GM23338 (cell line): ENCODE results near the gene MLPH.

Experiments
- CTCF ChIP-seq, 2 experiments: fragments of 200-600 bp in 1 of 2; sonication (generic) in 1 of 2; conservative IDR thresholded peaks; 2 replicates each; pipeline versions ENCODE4 v1.5.1 to v1.6.1; 2016 to 2017; ENCODE audit warnings: antibody characterized with exemption in 2 of 2, low read depth in 2 of 2, mild to moderate bottlenecking in 2 of 2, moderate library complexity in 1 of 2
- ETS1 ChIP-seq: IDR thresholded peaks from 2 replicates; pipeline ENCODE4 v1.6.1; 2016; ENCODE audit warnings: antibody characterized with exemption
- EZH2 ChIP-seq: fragments of 200-600 bp; sonication (generic); IDR thresholded peaks from one replicate; pipeline ENCODE4 v1.8.0; 2017; ENCODE audit warnings: antibody characterized with exemption, mild to moderate bottlenecking, low read depth; ENCODE audit not compliant: unreplicated experiment
- EZH2phosphoT487 ChIP-seq: fragments of 200-600 bp; sonication (generic); IDR thresholded peaks from one replicate; pipeline ENCODE4 v1.8.1; 2018; ENCODE audit warnings: antibody characterized with exemption; ENCODE audit not compliant: unreplicated experiment
- JUNB ChIP-seq: IDR thresholded peaks from one replicate; pipeline ENCODE4 v1.6.1; 2016; ENCODE audit warnings: antibody characterized with exemption; ENCODE audit not compliant: unreplicated experiment
- NANOG ChIP-seq: IDR thresholded peaks from 2 replicates; pipeline ENCODE4 v1.6.1; 2016; ENCODE audit warnings: antibody characterized with exemption, borderline replicate concordance
- POLR2AphosphoS5 ChIP-seq: IDR thresholded peaks from 2 replicates; pipeline ENCODE4 v1.6.1; 2016; ENCODE audit warnings: antibody characterized with exemption, low read depth
- REST ChIP-seq: IDR thresholded peaks from one replicate; pipeline ENCODE4 v1.6.1; 2018; ENCODE audit warnings: antibody characterized with exemption; ENCODE audit not compliant: unreplicated experiment
- ZNF114 ChIP-seq: fragments of 250-450 bp; sonication (Bioruptor Pico); IDR thresholded peaks from 2 replicates; pipeline ENCODE4 v1.5.0; 2020; ENCODE audit warnings: mild to moderate bottlenecking, moderate library complexity

- TF ChIP-seq CTCF (conservative IDR thresholded peaks at IDR 0.05; ENCODE audit: low read depth in 2 of 2) (no peak), EZH2 (no peak), EZH2phosphoT487 (no peak), NANOG (no peak), POLR2AphosphoS5 (no peak), ETS1 (no peak), JUNB (no peak), ZNF114 (CRISPR knock-in tag) (no peak), REST (no peak)
Measured at GRCh38 chr2:237571551-237571950, 84.5 kb downstream of the MLPH start.
